ENCODE results near the gene GTPBP8.

- peak; percentile 56 to 58 for TF ChIP-seq CTCF (conservative IDR thresholded peaks at IDR 0.05 in 1 of 2, IDR thresholded peaks at IDR 0.05 in 1 of 2; ENCODE audit: extremely low read depth in 1 of 2, insufficient read depth in 1 of 2, low read depth in 1 of 2, low read length in 2 of 2)
- TF ChIP-seq EZH2 (IDR thresholded peaks at IDR 0.05; ENCODE audit: borderline replicate concordance, low read length): no peak
Observed at GRCh38 chr3:112979244-112979832, 11.4 kb upstream of the GTPBP8 start.
